HG03108 (cell line): ENCODE results near the gene FARP1.
"Not testable (repeated sequence)": the region's sequence is repeated elsewhere in the genome, so short reads cannot be mapped to it uniquely, and the experiment has no call there.

ENCODE experiments used
- ATAC-seq: cut with Tn5 transposase; IDR thresholded peaks from one replicate; pipeline ENCODE4 v1.9.1; 2021; ENCODE audit warnings: moderate library complexity; ENCODE audit not compliant: unreplicated experiment

FARP1 gene

GRCh38 chr13:98224557-98224956, 81.7 kb downstream of the FARP1 start:
- ATAC-seq, result no peak

GRCh38 chr13:98225036-98225940, 82.4 kb downstream of the FARP1 start:
- no peak for ATAC-seq

DNA sequence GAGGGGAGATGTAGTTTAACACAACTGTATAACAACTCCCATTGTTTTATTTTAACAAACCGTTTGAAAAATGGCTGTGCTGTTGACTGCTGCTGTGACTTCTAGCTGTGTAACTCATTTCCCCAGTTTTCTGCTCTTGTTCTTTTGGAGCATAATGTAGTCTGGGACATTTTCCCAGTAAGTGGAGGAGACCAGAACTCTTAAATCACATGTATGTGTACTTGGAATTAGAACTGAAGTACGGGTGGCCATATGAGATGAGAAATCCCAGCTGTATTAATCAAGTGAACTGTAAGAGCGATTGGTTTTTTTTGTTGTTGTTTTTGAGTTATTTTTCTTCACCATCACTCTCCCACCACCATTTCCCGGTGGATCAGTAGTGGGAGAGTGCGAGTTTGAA, 83.6 kb downstream of the FARP1 start:
- ATAC-seq, result no peak

GRCh38 chr13:98228661-98229341, 85.9 kb downstream of the FARP1 start:
- ATAC-seq, result no peak

GRCh38 chr13:98230762-98231161, 87.9 kb downstream of the FARP1 start:
- ATAC-seq, result not testable (repeated sequence)

GRCh38 chr13:98232456-98232855, 89.6 kb downstream of the FARP1 start:
- no peak for ATAC-seq

DNA sequence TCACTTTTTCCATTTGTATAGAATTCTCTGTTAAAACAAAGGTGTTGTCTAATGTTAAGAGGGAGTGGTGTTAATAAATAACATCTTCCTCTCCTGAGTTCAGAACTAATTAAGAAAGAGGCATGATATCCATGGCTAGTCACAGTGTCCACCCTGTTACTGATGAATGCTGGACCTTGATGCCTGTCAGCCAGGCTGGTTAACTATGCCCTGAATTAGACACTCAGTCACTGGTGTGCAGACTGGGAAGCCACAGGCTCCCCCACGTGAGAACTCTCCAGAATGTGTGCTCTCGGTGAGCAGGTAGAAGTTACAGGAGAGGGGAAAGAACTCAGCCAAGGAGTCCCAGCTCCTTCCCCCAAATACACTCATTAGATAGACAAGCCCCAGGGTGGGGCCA, 90.2 kb downstream of the FARP1 start:
- no peak for ATAC-seq

GRCh38 chr13:98234348-98234747, 91.5 kb downstream of the FARP1 start:
- no peak for ATAC-seq

GRCh38 chr13:98236197-98236596, 93.3 kb downstream of the FARP1 start:
- no peak for ATAC-seq

- ATAC-seq, result no peak
Observed at GRCh38 chr13:98237331-98237730, 94.4 kb downstream of the FARP1 start.

DNA sequence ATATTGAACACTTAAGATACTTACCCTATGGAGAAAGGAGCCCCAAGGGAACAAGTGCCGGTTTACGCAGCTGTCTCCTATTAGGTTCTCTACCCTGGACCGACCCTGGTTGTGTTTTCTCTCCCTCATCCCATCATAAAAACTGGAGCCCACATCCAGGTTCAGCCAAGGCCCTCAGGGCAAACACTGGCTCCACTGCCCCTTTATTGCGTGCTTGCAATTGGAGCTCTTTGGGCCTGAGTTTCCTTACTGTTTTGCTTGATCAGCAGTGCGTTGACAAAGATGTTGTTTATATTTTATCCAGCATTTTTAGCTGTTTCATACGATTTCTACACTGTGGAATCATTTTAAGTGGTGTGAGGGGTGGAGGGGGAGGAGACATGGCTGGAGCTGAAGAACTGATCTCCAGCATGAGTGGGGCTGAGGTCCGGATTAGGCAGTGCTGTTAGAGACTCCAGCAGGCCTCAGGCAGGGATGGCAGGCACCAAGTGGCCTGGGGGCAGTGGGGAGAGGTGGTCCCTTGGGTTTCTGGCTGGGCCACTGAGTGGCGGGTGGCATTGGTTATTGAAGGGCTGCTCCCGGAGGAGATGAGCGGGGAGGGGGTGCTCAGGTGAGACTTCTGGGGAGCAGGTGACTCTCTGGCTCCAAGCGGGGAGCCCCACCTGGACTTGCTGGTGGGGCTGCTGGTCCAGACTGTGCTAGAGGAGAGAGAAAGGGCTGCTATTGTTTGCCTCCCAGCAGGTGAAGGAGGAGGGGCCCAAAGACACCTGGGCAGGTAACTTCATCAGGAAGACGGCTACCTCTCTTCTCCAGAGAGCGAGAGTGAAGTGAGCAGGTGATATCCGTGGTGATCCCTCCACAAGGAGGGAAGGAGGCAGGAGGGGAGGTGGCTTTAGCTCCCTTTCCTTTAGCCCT, 96.5 kb downstream of the FARP1 start:
- no peak for ATAC-seq

DNA sequence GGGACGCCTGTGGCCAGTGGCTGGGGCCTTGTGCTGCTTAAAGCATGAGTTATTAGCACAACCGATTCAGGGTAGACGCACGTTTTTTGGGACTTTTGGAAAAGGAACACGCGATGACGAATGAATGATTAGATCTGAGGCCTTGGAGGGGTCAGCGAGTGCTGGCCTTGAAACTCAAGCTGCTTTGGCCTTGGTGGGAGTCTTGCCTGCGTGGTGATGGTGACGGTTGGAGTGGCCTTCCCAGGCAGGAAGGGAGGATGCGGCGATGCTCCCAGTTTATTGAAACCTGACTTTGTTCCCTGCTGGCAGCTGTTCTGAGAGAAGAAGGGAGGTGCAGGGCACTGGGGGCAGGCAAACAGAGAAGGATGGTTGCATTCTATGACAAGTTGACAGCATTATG, 97.2 kb downstream of the FARP1 start:
- no peak for ATAC-seq

DNA sequence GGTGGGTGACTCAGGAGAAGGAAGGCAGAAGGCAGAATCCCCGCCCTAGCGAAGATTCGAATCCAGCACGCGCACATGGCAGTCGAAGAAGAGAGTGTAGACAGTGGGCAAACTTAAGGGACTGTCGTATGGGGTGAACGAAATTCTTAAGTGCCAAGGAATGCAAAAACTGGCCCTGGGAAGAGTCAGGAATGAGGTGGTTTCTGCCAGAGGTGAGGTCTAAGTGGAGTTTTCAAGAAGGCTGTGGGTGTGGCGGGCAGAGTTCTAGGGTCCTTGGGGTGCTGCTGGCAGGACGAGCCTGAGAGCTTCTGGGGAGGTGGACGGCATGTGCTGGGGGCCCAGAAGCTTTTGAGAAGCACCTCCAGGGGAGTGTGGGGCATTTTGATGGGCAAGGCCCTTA, 98.1 kb downstream of the FARP1 start:
- ATAC-seq, result no peak

DNA sequence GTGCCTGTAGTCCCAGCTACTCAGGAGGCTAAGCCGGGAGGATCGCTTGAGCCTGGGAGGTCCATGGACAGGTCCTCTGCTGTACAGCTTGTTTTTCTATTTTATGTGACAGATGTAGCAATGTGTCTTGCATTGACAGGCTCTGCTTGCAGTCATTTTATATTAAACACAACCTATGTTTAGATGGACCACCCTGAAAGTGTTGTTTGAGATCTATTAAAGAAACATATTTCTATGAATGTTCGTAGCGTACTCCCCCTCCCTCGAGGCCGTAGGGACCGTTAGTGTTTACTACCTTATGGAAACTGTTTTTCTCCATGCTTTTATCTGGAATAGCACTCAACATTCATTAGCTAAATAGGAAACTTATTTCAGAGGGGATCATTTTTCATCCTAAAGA, 99.1 kb downstream of the FARP1 start:
- no peak for ATAC-seq

DNA sequence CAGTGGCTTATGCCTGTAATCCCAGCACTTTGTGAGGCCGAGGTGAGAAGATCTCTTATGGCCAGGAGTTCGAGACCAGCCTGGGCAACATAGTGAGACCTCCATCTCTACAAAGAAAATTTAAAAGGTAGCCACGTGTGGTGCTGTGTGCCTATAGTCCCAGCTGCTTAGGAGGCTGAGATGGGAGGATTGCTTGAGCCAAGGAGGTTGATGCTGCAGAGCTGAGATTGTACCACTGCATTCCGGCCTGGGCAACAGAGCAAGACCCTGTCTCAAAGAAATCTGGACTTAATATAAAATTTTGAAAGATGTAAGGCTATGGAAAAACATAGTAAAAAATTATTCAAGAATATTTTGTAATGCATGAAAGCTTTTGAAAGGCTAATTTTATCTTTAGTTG, 99.5 kb downstream of the FARP1 start:
- ATAC-seq, result no peak

- ATAC-seq, result no peak
Observed at GRCh38 chr13:98243929-98244272, 101.0 kb downstream of the FARP1 start.

DNA sequence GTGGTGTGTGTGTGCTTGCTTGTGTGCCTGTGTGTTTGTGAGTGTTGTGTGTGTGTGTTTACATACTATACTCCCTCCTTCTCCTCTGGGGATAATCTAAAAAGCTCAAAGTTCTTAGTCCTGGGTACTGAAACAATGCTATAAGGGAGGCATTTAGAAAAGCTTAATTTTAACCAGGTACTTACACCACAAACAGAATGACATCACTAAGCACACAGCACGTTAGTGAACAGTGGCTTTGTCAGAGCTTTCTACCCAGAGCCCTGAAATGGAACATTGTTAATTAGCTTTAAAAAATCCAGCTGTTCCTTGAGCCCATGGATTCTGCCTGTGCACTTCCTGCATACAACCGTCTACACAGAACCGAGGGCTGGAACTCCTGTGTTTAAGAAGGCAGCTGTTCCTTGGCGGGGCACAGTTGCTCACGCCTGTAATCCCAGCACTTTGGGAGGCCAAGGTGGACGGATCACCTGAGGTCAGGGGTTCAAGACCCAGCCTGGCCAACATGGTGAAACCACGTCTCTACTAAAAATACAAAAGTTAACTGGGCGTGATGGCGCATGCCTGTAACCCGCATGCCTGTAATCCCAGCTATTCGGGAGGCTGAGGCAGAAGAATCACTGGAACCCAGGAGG, 103.8 kb downstream of the FARP1 start:
- no peak for ATAC-seq

- ATAC-seq, result no peak
Observed at GRCh38 chr13:98251708-98252107, 108.8 kb downstream of the FARP1 start.

DNA sequence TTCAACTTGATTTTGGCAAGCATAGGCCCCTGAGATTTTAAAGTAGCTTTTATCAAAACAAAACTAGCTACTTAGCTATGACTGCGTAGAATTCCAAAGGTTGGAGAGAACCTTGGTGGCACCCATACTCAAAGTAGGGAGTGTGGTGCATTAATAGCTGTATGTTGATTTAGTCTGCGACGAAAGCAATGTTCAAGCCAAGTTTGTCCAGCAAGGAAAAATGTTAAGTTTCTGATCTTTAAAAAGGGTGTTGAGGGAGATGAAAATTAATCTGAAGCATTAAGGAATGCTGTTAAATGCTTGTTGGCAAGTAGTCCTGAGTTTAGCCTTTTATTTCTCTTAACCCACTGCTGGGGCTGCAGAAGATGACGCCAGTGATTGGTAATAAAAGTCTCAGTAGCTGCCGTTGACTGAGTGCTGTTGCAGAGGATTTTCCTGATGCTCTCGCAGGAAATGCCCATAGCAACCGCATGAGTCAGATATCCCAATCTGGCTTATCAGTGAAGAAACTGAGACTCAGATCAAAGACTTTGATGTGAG, 110.1 kb downstream of the FARP1 start:
- no peak for ATAC-seq

- ATAC-seq, result no peak
Observed at GRCh38 chr13:98253526-98253925, 110.6 kb downstream of the FARP1 start.

- ATAC-seq, result no peak
Observed at GRCh38 chr13:98254513-98254912, 111.6 kb downstream of the FARP1 start.
